ENCODE measurements around the gene TNFRSF8.
A peak's percentile ranks its signal among the peaks of the same experiment; 100 is the strongest.
"Not testable (repeated sequence)": the region's sequence is repeated elsewhere in the genome, so short reads cannot be mapped to it uniquely, and the experiment has no call there.

TNFRSF8 gene

DNA sequence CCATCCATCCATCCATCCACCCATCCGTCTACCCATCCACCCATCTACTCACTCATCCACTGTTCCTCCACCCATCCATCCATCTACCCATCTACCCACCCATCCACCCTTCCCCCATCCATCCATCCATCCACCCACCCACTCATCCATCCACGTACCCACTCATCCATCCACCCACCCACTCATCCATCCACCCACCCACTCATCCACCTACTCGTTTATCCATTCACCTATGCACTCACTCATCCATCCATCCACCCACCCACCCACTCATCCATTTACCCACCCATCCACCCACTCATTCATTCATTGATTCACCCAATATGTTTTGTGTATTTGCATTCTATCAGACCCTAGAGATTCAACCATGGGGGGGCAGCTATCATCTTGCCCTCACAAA, 27.2 kb downstream of the TNFRSF8 start:
- no peak for DNase-seq

DNA sequence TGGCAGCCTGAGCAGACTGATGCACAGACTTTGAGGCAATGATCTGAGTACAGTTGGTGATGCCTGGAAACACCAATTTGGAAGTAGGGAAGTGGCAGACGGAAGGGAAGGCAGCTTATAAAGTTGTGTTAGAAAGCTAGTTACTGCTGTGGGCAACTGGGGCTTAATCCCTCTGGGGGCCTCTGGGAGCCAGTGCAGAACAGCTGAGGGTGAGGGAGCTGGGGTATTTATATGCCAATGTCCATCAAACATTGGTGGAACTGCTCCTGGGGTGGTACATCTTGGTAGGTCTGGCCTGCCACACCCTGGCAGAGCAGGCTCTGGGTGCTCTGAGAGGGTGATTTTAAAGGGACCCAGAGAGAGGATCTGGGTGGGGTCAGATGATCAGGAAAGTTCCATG, 28.1 kb downstream of the TNFRSF8 start:
- DNase-seq: no peak

DNA sequence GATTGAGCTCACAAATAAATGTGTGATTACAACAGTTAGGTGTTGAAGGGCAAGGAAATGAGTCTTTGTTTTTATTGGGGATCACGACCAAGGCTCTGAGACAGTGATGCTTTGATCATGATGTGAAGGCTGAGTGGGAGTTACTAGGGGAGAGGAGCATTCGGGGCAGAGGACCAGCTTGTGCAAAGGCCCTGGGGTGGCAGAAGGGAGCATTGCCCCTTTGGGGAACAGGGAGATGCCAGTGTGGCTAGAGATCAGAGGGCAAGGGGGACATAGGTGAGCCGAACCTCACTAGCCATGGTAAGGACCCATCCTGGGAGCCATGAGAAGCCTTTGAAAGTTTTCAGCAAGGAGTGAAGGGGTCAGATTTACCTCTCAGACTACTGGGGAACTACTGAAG, 31.1 kb downstream of the TNFRSF8 start:
- DNase-seq: no peak

DNA sequence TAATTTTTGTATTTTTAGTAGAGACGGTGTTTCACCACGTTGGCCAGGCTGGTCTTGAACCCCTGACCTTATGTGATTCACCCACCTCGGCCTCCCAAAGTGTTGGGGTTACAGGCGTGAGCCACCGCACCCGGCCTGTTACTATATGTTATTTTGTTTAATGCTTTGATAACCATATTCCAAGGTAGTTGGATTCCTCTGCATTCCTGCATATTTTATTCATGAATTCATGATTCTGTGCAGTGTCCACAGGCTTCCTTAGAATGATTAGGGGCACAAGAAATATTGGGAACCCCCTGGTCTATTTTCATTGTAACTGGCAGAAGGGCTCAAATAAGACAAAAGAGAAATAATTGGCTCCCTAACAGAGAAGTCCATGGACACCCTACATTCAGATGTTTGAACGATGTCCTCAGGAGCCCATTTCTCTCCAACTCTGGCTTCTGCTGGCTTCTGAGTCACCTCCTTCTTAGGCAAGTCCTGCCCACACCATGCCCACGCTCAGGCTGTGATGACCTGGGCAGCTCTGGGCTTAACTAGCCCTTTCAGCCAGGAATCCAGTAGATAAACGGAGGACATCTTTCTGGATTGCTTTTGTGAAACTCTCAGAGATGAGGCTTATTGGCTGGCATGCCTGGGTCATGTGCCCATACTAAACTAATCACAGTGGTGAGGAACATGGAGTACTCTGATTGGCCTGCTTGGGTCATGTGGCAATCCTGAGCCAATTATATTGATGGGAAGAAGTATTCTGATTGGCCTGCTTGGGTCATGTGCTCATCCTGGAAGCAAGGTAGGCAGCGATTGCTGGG, 32.6 kb downstream of the TNFRSF8 start:
- DNase-seq: no peak

DNA sequence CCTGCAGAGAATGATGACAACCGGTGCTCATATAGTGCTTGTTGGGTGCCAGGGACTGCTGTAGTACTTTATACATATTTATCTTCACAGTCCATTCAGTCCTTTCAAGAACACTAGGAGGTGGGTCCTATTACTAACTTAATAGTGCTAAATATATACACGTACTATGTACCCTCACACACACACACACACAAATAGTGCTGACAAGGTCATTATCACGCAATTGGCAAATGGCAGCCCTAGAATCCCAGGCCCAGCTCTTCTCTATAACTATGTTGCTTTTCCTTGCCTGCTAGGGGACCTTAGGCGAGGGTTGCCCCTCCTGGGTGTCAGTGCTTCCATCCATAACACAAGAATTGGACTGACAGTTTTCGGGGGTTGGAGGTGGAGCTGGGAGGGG, 33.5 kb downstream of the TNFRSF8 start:
- no peak for DNase-seq

DNA sequence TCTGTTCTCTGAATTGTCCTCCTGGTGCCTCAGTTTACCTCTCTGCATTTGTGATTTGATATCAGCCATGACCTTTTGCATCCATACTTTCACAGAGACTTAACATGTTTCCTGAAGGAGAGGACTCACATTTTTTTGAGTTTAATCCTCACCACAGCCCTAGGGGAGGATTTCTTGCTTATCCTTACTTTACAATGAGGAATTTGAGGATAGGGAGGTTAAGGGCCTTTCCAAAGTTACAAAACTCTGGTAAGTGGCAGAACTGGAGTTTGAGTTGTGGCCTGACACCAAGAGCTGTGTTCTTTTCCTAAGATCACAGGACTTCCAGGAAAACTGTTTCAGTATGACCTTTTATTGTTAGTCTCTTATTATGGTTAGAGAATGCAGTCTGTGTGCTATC, 34.2 kb downstream of the TNFRSF8 start:
- DNase-seq: no peak

DNA sequence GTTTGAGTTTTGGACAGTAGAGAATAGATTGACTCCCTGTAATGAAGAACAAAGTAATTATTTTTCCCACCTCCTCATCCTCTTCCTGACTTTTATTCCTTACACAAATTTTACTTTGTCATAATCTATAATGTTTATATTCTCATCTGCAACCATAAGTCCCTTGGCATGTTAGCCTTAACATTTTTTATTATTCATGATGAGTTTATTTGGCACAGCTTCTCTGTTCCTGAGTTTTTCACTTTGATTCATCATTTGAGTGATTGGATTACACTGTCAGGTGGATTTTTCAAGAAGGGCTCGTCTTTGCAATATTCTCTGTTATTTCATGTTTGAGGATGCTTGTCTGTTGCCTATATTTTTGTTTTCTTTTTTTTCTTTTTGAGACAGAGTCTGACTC, 35.7 kb downstream of the TNFRSF8 start:
- no peak for DNase-seq

DNA sequence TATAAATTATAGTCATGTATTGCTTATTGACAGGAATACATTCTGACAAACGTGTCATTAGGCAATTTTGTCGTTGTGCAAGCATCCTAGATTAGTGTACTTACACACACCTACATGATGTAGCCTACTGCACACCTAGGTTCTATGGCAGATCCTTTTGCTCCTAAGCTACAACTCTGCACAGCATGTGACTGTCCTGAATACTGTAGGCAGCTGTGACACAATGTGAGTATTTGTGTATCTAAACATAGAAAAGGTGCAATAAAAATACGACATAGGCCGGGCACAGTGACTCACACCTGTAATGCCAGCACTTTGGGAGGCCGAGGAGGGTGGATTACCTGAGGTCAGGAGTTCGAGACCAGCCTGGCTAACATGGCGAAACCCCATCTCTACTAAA, 36.5 kb downstream of the TNFRSF8 start:
- no peak for DNase-seq

DNA sequence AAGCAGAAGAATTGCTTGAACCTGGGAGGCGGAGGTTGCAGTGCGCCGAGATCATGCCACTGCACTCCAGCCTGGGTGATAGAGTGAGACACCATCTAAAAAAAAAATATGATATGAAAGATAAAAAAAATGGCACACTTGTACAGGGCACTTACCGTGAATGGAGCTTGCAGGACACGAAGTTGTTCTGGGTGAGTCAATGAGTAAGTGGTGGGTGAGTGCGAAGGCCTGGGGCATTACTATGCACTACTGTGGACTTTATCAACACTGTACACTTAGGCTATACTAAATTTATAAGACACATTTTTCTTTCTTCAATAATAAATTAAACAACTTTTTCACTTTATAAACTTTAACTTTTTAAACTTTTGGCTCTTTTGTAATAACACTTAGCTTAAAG, 37.0 kb downstream of the TNFRSF8 start:
- DNase-seq: no peak

DNA sequence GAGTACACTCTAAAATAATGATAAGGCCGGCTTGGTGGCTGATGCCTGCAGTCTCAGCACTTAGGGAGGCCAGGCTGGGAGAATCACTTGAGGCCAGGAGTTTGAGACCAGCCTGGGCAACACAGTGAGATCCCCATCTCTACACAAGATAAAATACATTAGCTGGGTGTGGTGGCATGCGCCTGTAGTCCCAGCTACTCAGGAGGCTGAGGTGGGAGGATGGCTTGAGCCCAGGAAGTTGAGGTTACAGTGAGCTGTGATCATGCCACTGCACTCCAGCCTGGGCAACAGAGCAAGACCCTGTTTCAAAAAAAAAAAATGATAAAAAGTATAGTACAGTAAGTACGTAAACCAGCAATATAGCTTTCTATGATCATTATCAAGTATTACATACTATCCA, 38.0 kb downstream of the TNFRSF8 start:
- not testable (repeated sequence) for DNase-seq

DNA sequence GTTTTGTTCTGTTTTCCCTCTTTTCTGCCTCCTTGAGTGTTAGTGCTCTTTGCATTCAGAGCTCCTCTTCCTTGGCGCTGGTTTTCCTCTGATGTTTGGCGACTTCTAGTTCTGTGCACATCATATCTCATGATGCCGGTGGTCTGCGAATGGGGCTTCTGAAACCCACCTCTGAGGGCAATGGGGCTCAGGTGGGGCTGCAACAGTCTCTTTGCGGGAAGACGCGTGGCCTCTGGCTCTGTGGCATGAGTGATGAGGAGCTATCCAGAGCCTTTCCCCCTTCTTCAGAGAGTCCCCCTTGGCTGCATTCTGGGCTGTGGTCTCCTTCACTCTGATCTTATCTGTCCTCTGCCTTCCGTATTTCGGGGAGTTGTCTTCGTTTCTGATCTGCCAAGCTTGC, 39.0 kb downstream of the TNFRSF8 start:
- no peak for DNase-seq

DNA sequence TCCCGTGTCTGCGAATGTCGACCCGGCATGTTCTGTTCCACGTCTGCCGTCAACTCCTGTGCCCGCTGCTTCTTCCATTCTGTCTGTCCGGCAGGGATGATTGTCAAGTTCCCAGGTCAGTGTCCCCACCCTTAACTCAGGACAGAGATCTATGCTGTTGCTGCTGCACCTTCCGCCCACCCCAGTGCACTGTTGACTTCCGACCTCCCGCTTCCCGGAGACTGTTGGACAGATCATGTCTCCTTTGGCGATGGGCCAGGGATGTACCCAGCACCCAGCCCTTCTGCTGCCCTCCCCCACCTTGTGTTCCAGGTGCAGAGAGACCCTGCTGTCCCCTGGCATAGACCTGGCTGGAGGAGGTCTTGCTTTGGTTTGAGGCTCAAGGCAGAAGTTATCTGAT, 41.3 kb downstream of the TNFRSF8 start:
- no peak for DNase-seq

DNA sequence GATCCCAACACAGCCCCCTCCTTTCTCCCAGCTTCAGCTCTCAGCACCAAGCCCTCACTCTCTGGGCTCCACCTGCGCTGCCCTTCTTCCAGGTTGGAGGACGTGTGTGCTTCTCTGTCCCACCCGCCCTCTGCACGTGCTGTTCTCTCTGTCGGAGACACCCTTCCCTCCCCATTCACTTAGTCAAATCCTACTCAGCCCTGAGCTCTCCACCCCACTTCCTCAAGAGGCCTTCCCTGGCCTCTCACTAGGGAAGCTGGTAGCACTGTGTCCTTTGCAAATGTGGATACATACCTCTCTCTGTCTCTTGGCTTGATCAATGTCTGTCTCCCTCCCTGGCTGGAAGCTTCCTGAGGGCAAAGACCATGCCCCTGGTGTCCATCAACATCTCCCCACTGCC, 43.0 kb downstream of the TNFRSF8 start:
- no peak for DNase-seq

DNA sequence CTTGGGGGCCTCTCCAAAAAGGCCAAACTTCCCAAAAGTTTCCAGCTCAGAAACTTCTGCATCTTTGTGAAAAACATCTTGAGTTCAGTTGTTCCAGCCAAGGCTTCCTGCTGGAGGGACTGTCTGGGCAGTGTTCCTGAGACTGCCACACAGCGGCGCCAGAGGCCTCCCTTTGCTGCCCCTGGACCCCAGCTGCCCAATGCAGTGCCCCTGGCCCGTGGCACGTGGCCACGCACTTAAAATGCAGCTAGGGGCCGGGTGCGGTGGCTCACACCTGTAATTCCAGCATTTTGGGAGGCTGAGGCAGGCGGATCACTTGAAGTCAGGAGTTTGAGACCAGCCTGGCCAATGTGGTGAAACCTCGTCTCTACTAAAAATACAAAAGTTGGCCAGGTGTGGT, 43.8 kb downstream of the TNFRSF8 start:
- peak in 1 of 2 experiments; percentile 27 for DNase-seq

DNA sequence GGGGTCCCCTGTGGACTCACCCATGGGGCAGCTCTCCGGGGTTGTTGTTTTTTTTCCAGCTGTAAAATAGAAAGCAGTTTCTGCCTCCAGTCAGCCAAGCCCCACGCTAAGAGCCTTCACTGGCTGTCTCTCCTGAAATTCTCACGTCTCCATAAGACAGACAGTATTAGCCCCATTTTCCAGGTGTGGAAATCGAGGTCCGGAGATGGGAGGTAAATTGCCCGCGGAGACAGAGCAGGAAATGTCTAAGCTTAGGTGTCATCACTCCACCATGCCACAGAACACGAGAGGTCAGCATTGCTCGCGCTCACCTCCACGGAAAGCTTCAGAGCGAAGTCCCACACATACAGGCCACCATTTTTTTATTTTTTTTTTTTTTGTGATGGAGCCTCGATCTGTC, 44.6 kb downstream of the TNFRSF8 start:
- DNase-seq: no peak

DNA sequence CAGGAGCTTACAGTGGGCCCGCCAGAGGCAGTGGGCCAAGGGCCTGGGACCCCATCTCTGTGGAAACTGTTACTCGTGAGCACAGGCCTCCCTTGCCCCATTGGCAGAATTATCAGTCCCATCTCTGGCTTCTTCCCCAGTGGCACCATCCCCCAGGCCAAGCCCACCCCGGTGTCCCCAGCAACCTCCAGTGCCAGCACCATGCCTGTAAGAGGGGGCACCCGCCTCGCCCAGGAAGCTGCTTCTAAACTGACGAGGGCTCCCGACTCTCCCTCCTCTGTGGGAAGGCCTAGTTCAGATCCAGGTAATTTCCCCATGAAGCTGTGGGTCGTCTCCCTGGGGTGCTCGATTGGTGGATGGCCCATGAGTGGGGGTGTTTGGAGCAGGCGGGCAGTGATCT, 46.8 kb downstream of the TNFRSF8 start:
- DNase-seq: no peak

DNA sequence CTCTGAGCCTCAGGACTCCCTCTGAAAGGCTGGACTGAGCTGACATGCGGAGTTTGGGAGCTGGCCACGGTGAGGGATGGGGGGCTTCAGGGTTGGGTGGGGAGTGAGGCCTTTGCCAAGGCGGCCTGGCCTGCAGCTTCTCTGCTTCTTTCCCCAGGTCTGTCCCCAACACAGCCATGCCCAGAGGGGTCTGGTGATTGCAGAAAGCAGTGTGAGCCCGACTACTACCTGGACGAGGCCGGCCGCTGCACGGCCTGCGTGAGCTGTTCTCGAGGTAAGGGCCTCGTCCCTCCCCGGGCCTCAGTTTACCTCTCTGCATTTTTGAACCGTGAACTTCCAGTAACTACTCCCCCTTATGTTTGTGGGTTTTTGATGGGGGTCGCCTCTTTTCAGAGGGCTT, 48.6 kb downstream of the TNFRSF8 start:
- no peak for DNase-seq

DNA sequence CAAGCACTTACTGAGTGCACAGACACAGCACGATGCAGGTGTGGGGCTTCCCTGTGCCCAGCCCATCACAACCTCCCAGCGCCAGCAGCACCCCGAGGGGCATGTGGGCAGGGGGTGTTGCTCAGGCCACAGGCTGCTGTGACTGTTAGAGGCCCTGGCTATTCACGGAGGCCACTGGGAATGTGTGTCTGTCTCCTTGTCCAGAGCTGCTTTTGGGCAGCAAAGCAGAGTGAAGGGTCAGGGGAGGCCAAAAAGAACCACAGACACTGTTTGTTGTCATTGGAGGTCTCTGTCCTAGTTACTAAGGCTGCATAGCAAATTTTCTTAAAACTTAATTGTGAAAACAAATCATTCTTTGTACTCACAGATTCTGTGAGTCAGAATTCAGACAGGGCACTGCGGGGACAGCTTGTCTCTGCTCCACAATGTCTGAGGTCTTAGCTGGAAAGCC, 49.6 kb downstream of the TNFRSF8 start:
- no peak for DNase-seq

DNA sequence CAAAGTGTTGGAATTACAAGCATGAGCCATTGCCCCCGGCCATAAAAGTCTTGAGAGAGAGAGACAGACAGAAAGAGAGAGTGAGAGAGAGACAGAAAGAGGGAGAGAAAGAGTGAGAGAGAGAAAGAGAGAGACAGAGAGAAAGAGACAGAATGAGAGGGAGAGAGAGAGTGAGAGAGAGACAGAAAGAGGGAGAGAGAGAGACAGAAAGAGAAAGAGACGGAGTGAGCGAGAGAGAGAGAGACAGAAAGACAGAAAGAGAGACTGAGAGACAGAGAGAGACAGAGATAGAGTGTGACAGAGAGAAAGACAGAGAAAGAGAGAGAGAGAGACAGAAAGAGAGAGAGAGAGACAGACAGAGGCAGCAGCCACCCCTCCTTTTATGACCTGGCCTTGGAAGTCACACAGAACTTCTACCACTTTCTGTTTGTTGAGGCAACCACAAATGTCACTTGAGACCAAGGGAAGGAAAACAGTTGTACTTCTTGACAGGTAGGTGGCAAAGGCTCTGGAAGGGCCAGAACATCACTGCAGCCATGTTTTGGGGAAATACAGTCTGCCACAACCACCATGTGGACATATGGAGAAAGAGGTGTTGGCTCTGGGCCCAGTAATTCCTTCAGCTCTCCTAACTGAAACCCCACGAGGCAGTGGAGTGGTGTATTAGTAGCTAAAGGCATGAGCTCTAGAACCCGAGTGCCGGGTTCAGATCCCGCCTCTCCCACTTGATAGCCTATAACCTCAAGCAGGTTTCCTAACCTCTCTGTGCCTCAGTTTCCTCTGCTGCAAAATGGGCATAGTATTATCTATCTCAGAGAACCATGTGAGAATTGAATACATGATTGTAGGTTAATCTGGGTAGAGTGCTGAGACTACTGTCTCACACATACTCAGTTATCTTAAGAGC, 50.6 kb downstream of the TNFRSF8 start:
- DNase-seq: no peak

DNA sequence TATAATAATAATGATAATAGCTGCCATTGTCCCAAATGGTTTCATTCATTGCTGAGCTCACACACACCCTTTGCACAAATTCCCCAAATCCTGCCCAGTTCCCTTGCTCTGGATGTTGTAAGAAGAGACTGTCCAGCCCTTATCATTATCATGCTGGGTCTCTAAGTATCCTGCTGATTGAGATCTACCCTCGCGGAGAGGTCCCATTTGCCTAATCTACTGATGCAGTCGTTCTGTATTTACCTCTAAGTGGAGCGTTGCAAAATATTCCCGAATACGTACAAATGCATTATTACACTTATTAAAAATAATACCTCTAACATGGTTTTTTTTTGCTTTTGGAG, 51.2 kb downstream of the TNFRSF8 start:
- no peak for DNase-seq

DNA sequence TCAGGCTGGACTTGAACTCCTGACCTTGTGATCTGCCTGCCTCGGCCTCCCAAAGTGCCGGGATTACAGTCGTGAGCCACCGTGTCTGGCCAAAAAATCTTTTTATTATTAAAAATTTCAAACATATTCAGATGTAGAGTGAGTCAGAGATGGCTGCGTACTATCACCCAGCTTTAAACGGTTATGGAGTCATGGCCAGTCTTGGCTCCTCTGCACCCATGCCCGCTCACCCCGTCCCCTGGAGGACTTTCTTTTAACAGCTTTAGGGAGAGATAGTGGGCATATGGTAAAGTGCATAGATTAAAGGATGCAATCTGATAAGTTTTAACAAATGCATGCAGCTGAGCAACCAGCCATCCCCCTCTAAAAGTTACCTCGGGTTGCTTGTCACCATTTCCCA, 51.8 kb downstream of the TNFRSF8 start:
- no peak for DNase-seq

DNA sequence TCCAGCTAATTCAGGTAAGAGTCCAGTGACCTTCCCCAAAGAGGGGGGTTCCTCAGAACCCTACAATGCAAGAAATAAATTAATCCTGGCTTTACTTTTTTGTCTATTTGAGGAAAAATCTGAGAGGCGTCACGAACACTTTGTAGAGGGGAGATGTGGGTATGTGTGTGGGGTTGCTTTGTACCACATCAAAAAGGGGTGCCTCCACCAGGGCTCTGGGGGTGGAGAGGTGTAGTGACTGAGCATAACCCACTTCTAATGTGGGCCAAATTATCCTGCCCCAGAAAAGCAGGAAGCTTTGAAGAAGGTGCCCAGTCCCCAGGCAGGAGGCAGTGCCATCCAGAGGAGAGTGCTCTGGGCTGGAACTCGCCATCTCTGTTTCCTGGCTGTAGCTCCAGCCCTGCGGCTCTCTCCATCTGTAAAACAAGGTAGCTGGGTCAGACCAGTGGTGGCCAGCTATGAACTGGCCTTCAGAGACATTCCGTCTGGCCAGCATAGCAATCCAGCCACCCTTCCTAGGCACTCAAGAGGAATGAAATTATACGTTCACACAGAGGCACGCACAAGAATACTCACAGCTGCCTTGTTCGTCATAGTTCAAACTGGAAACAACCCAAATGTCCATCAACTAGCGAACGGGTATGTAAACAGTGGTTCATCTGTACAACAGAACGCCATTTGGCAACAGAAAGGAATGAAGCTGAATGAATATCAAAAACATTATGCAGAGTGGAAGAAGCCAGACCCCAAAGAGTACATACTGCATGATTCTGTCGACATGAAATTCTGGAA, 58.3 kb downstream of the TNFRSF8 start:
- no peak for DNase-seq

DNA sequence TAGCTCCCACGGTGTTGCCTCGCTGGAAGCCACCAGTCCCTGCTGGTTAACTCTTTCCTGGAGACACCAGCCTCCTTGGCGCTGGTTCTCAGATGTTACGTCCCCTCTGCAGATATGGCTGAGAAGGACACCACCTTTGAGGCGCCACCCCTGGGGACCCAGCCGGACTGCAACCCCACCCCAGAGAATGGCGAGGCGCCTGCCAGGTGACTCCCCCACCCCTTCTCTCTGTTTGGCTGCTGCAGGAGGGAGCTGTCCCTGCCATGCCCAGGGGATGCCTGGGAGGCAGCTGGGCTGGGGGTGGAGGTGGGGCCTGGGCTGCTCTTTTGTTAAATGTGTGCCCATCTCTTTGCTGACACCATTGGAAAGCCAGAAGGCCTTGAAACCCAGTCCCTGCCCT, 60.1 kb downstream of the TNFRSF8 start:
- no peak for DNase-seq
